GM12874 (cell line): ENCODE results near the gene ABCB9.

Source experiments
- TF ChIP-seq, protein P1 (sequence below): IDR thresholded peaks from 2 replicates; pipeline ENCODE4 v1.5.1; 2011; ENCODE audit warnings: low read depth, mild to moderate bottlenecking, control low read depth, low read length, moderate library complexity; ENCODE audit not compliant: insufficient read depth

Gene ABCB9

GRCh38 chr12:123004287-123004686 lies 38.0 kb upstream of the ABCB9 start:
- TF ChIP-seq, protein P1, sequence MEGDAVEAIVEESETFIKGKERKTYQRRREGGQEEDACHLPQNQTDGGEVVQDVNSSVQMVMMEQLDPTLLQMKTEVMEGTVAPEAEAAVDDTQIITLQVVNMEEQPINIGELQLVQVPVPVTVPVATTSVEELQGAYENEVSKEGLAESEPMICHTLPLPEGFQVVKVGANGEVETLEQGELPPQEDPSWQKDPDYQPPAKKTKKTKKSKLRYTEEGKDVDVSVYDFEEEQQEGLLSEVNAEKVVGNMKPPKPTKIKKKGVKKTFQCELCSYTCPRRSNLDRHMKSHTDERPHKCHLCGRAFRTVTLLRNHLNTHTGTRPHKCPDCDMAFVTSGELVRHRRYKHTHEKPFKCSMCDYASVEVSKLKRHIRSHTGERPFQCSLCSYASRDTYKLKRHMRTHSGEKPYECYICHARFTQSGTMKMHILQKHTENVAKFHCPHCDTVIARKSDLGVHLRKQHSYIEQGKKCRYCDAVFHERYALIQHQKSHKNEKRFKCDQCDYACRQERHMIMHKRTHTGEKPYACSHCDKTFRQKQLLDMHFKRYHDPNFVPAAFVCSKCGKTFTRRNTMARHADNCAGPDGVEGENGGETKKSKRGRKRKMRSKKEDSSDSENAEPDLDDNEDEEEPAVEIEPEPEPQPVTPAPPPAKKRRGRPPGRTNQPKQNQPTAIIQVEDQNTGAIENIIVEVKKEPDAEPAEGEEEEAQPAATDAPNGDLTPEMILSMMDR: no peak

- TF ChIP-seq, protein P1: no peak
These were observed 37.0 kb upstream of the ABCB9 start for GRCh38 chr12:123003257-123003656.

DNA sequence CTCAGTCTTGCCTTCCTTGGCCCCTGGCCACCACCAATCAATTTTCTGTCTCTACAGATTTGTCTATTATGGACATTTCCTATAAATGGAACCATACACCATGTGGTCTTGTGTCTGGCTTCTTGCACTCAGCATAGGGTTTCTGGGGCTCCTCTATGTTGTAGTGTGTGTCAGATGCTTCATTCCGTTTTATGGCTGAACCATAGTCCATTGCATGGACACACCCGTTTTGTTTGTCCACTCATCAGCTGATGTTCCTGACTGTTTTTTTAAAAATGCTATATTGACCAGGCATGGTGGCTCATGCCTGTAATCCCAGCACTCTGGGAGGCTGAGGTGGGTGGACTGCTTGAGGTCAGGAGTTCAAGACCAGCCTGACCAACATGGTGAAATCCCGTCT lies 35.2 kb upstream of the ABCB9 start:
- TF ChIP-seq, protein P1: no peak

DNA sequence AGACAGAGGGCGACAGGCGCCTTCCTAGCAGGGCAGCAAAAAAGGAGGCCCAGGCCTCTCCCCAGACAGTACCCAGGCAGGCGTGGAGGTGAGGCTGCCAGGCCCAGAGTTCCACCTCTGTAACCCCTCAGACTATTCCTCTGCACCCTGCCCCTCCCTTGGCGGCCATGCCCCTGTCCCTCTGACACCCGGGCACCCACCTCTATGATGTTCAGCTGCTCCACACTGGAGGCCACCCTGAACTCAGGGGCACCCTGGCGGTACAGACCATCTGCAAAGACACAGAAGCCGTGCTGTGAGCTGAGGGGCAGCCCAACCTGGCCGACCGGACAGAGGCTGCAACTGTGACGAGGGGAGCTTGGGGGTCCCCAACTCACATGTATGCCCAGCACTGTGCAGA lies 34.3 kb upstream of the ABCB9 start:
- TF ChIP-seq, protein P1: no peak

DNA sequence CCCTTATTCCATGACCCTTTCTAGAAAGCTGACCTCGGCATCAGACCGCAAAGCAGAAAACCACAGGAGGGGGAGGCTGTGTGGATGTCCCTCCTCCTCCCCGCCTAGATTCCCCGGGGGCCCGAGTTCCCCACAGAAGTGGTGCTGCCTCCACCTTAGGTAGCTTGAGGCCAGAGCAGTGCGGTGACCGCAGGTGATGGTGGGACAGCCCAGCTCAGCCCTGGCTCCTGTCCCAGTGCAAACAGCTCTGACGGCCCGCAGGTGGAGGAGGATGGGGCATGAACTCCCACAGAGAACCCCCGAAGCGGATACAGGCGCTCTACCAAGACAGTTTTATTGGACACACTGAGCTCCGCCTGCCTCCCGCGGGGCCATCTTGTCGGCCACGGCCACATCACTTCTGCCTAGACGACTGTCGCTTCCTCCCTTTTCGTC lies 33.7 kb upstream of the ABCB9 start:
- TF ChIP-seq, protein P1: no peak

DNA sequence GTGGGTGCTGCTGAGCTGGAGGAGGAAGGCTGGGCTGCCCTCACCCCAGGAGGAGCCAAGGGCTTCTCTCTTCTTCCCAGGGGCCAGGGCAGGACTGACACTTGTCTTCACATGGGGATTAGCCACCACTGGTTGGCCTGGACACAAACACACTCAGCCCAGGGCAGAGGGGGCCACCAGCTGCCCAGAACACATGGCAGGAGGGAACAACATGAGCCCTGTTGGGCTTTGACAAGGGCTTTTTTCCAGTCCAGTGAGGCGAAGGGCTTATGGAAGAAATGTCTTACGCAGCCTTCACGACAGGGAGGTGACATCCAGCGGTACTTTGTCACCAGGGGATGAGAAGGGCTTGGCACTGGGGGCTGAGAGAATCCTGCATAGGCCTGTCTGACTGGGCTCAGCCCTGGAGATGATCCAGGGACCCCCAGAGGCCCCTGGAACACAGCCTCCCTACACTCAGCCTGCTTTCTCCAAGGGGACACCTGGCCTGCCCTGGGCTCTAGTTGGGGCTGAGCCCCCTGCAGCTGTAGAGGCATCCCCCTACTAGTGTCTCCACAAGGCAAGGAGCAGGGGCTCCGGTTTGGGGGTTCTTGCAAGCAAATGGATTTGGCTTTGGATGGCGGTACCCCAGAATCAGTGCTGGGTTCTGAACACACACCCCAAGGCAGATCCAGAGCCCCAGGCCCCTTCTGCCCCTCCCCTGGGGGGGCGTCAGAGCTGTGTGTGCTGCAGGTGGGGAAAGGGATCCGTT lies 33.1 kb upstream of the ABCB9 start:
- TF ChIP-seq, protein P1: no peak

GRCh38 chr12:122998316-122998715 lies 32.1 kb upstream of the ABCB9 start:
- TF ChIP-seq, protein P1: no peak
